IMR-90 (cell line): ENCODE results near the gene OTUD4. TPM values are rescaled to one million over a fixed set of nuclear protein-coding genes. Genes with fewer than 3 reads are reported as not detected.

Experiments used
- ATAC-seq: fragments of 200-7000 bp; cut with Tn5 transposase; 2 replicates; pipeline ENCODE4 v1.9.1; 2020; ENCODE audit warnings: low read depth, mild to moderate bottlenecking, moderate library complexity
- BruUV-seq: library from RNA; stranded (reverse); fragments of 400-500 nt; replicated peaks from 2 replicates; lab custom pipeline; 2021; lab: Mats Ljungman, UMichigan
- CTCF ChIA-PET: fragments of 300-600 bp; formaldehyde crosslinking; extraction: SDS; loops from one replicate; lab custom pipeline; 2021; ENCODE audit warnings: antibody characterized with exemption; lab: Yijun Ruan, JAX
- POLR2A ChIA-PET: fragments of 300-600 bp; sonication (Branson Sonifier 250); formaldehyde crosslinking; loops from one replicate; lab custom pipeline; 2022; ENCODE audit warnings: antibody characterized with exemption; ENCODE audit not compliant: unreplicated experiment; lab: Charles Lee
- DNase-seq: peaks from one replicate; pipeline ENCODE4 v3.0.0; 2013
- H2AFZ ChIP-seq: replicated peaks from 2 replicates; pipeline ENCODE3; 2013; ENCODE audit warnings: low read length, mild to moderate bottlenecking; ENCODE audit not compliant: poor library complexity
- H2AK5ac ChIP-seq: 2 replicates; pipeline ENCODE4 v1.6.1; 2013; ENCODE audit warnings: low read depth, low read length, inconsistent platforms
- H2AK9ac ChIP-seq: replicated peaks from 2 replicates; pipeline ENCODE3; 2013; ENCODE audit warnings: mild to moderate bottlenecking, low read depth, low read length, moderate library complexity; ENCODE audit not compliant: poor library complexity
- H2BK120ac ChIP-seq: 2 replicates; pipeline ENCODE4 v1.6.1; 2013; ENCODE audit warnings: low read depth, low read length, inconsistent platforms
- H2BK15ac ChIP-seq: 3 replicates; pipeline ENCODE4 v1.6.1; 2013; ENCODE audit warnings: low read depth, low read length, inconsistent platforms
- H2BK20ac ChIP-seq: 2 replicates; pipeline ENCODE4 v1.6.1; 2013; ENCODE audit warnings: low read depth, mild to moderate bottlenecking, inconsistent platforms, low read length, moderate library complexity
- H2BK5ac ChIP-seq: 2 replicates; pipeline ENCODE4 v1.6.1; 2013; ENCODE audit warnings: mild to moderate bottlenecking, low read depth, low read length, inconsistent platforms; ENCODE audit not compliant: poor library complexity, severe bottlenecking
- H3K14ac ChIP-seq: replicated peaks from 2 replicates; pipeline ENCODE4 v1.6.1; 2013; ENCODE audit warnings: low read depth, low read length, inconsistent platforms
- H3K18ac ChIP-seq: 2 replicates; pipeline ENCODE4 v1.6.1; 2013; ENCODE audit warnings: low read depth, low read length, control low read depth
- H3K23ac ChIP-seq: 2 replicates; pipeline ENCODE4 v1.6.1; 2013; ENCODE audit warnings: low read depth, low read length, inconsistent platforms
- H3K27ac ChIP-seq: 2 replicates; pipeline ENCODE4 v1.5.1; 2013; ENCODE audit warnings: mild to moderate bottlenecking, control low read depth, low read length; ENCODE audit not compliant: insufficient read depth
- H3K27me3 ChIP-seq: 2 replicates; pipeline ENCODE4 v1.6.1; 2013; ENCODE audit warnings: low read length; ENCODE audit not compliant: control insufficient read depth, insufficient read depth
- H3K36me3 ChIP-seq: 2 replicates; pipeline ENCODE4 v1.6.1; 2013; ENCODE audit warnings: low read length, mixed read lengths; ENCODE audit not compliant: control insufficient read depth, insufficient read depth
- H3K4ac ChIP-seq: 2 replicates; pipeline ENCODE4 v1.6.1; 2013; ENCODE audit warnings: low read depth, low read length, inconsistent platforms
- H3K4me1 ChIP-seq: 2 replicates; pipeline ENCODE4 v1.6.1; 2013; ENCODE audit warnings: low read length, mixed read lengths; ENCODE audit not compliant: control insufficient read depth, insufficient read depth
- H3K4me2 ChIP-seq: 2 replicates; pipeline ENCODE4 v1.6.1; 2013; ENCODE audit warnings: low read depth, mild to moderate bottlenecking, control low read depth, low read length, moderate library complexity
- H3K4me3 ChIP-seq: 2 replicates; pipeline ENCODE4 v1.5.1; 2013; ENCODE audit warnings: low read depth, mild to moderate bottlenecking, control low read depth, low read length, moderate library complexity; ENCODE audit not compliant: insufficient read depth
- H3K56ac ChIP-seq: 2 replicates; pipeline ENCODE4 v1.6.1; 2013; ENCODE audit warnings: low read length, inconsistent platforms; ENCODE audit not compliant: insufficient read depth; ENCODE audit errors: extremely low read depth
- H3K79me1 ChIP-seq, 2 experiments: 2 replicates each; pipeline ENCODE4 v1.6.1; 2013; ENCODE audit warnings: low read length in 2 of 2, inconsistent platforms in 1 of 2, low read depth in 1 of 2
- H3K9ac ChIP-seq: 2 replicates; pipeline ENCODE4 v1.6.1; 2013; ENCODE audit warnings: low read depth, low read length, control low read depth
- H3K9me1 ChIP-seq: 2 replicates; pipeline ENCODE4 v1.6.1; 2013; ENCODE audit warnings: low read length, inconsistent platforms; ENCODE audit not compliant: insufficient read depth
- H3K9me3 ChIP-seq: 2 replicates; pipeline ENCODE4 v1.6.1; 2013; ENCODE audit warnings: low read length; ENCODE audit not compliant: control insufficient read depth, insufficient read depth
- H4K20me1 ChIP-seq: 2 replicates; pipeline ENCODE4 v1.6.1; 2013; ENCODE audit warnings: low read length, inconsistent platforms; ENCODE audit not compliant: insufficient read depth
- H4K5ac ChIP-seq: 2 replicates; pipeline ENCODE4 v1.6.1; 2013; ENCODE audit warnings: mild to moderate bottlenecking, low read depth, low read length, control low read depth
- H4K8ac ChIP-seq, 2 experiments: 2 replicates each; pipeline ENCODE4 v1.6.1; 2013; ENCODE audit warnings: low read depth in 2 of 2, low read length in 2 of 2, control low read depth in 1 of 2, inconsistent platforms in 1 of 2
- H4K91ac ChIP-seq: 2 replicates; pipeline ENCODE4 v1.6.1; 2013; ENCODE audit warnings: low read depth, low read length, inconsistent platforms; ENCODE audit not compliant: insufficient read depth
- BHLHE40 ChIP-seq: fragments of 150-350 bp; IDR thresholded peaks from 2 replicates; pipeline ENCODE4 v1.6.1; 2016; ENCODE audit warnings: mild to moderate bottlenecking, low read depth, low read length
- CEBPB ChIP-seq: IDR thresholded peaks from 2 replicates; pipeline ENCODE4 v1.6.1; 2012; ENCODE audit warnings: low read depth, low read length, improper control_type of control experiment
- CHD1 ChIP-seq: IDR thresholded peaks from 2 replicates; pipeline ENCODE4 v1.6.1; 2012; ENCODE audit warnings: low read depth, low read length, improper control_type of control experiment
- FOS ChIP-seq: fragments of 150-350 bp; IDR thresholded peaks from 2 replicates; pipeline ENCODE4 v1.6.1; 2016; ENCODE audit warnings: low read depth, low read length
- MAFK ChIP-seq: IDR thresholded peaks from 2 replicates; pipeline ENCODE4 v1.6.1; 2012; ENCODE audit warnings: low read depth, low read length, improper control_type of control experiment
- MXI1 ChIP-seq: IDR thresholded peaks from 2 replicates; pipeline ENCODE4 v1.6.1; 2012; ENCODE audit warnings: low read depth, mild to moderate bottlenecking, low read length, moderate library complexity, borderline replicate concordance
- POLR2A ChIP-seq: IDR thresholded peaks from 2 replicates; pipeline ENCODE4 v1.6.1; 2012; ENCODE audit warnings: mild to moderate bottlenecking, low read depth, low read length
- RAD21 ChIP-seq: IDR thresholded peaks from 2 replicates; pipeline ENCODE4 v1.6.1; 2012; ENCODE audit warnings: low read length, improper control_type of control experiment
- RCOR1 ChIP-seq: IDR thresholded peaks from 2 replicates; pipeline ENCODE4 v1.6.1; 2012; ENCODE audit warnings: mild to moderate bottlenecking, low read length, improper control_type of control experiment; ENCODE audit not compliant: insufficient replicate concordance
- RFX5 ChIP-seq: IDR thresholded peaks from 2 replicates; pipeline ENCODE4 v1.8.0; 2012; ENCODE audit warnings: low read depth, mild to moderate bottlenecking, low read length, moderate library complexity
- SMC3 ChIP-seq: fragments of 150-350 bp; IDR thresholded peaks from 2 replicates; pipeline ENCODE4 v1.6.1; 2016; ENCODE audit warnings: low read depth, mild to moderate bottlenecking, antibody characterized with exemption, low read length, moderate library complexity
- WGBS, 2 experiments: methylation state at CpG; one replicate each; pipeline versions ENCODE4 v1.1.5 to v1.1.7; 2013; ENCODE audit warnings: missing lambda C conversion rate in 2 of 2; ENCODE audit not compliant: insufficient read length in 1 of 2; ENCODE audit errors: extremely low coverage in 2 of 2; 5-methylcytosine and 5-hydroxymethylcytosine counted together
- dilution Hi-C: fragments of 300-500 bp; cut with HindIII; formaldehyde crosslinking; loops from one replicate; pipeline ENCODE4 v1.14.3; 2018; ENCODE audit warnings: low sequenced_read_pairs; ENCODE audit not compliant: unreplicated experiment
- in situ Hi-C: fragments of 300-500 bp; cut with MboI; formaldehyde crosslinking; loops from 3 replicates; pipeline ENCODE4 v1.14.3; 2019; ENCODE audit warnings: low sequenced_read_pairs, inconsistent platforms, mixed read lengths
- intact Hi-C: fragments of 100-400 bp; cut with micrococcal nuclease; formaldehyde crosslinking; loops from 2 replicates; pipeline ENCODE4 v1.10.0; 2022
- polyA plus RNA-seq, 3 experiments: library from polyadenylated mRNA; depleted of rRNA; stranded (reverse); fragments of >200 nt; gene quantifications; 2 replicates each; pipeline ENCODE4 v1.2.3, GENCODE V29; 2012; ENCODE audit warnings: low replicate concordance in 1 of 3
- total RNA-seq: library from RNA; depleted of rRNA; stranded (reverse); fragments of >200 nt; gene quantifications from 2 replicates; pipeline ENCODE4 v1.2.3, GENCODE V29; 2012
- TF ChIP-seq, protein P1 (sequence below): conservative IDR thresholded peaks from 2 replicates; pipeline ENCODE4 v1.5.1; 2012; ENCODE audit warnings: mild to moderate bottlenecking, low read depth, low read length, improper control_type of control experiment

The OTUD4 gene
- total and polyA plus RNA-seq, 2 of the 4 experiments (the other 2 are of a cell fraction): 11.0 to 12.4 TPM

DNA sequence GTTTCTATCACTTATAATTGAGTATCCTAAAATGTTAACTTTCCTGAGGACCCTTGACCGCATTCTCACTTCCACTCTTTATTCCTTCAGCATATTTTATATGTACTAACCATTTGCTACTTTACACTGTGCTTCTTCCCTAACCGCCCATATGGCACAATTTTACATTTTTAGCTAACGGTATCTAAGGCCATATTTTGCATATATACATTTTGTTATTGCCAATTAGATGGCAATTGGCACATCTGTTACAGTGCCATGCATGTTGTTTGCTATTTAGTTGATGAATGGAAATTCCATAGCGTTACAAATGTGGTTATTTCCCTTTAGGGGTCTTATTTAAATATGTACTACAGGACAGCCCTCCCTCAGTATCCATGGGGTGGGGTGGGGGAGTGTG, 20.0 kb upstream of the OTUD4 start:
- Histone ChIP-seq H3K18ac (no peak overlapping the region), H3K9ac (no peak overlapping the region), H2BK15ac (no peak overlapping the region), H4K8ac (no peak overlapping the region), H2AFZ (no peak overlapping the region), H2BK120ac (no peak overlapping the region), H4K5ac (no peak overlapping the region), H3K4me1 (no peaks in the 10 kb centered on the region), H4K20me1 (no peaks in the 10 kb centered on the region), H4K91ac (no peak overlapping the region), H2AK9ac (no peak overlapping the region), H3K4me3 (no peak overlapping the region), H3K4me2 (no peak overlapping the region), H3K36me3 (no peaks in the 10 kb centered on the region), H3K9me1 (no peaks in the 10 kb centered on the region), H3K23ac (no peak overlapping the region), H2BK20ac (no peak overlapping the region), H3K9me3 (no peaks in the 10 kb centered on the region), H3K27me3 (peaks cover 2% of the 10 kb centered on the region; the same call in 1 of the 2 replicates), H3K27ac (no peak overlapping the region), H3K56ac (no peak overlapping the region), H3K4ac (no peak overlapping the region), H3K14ac (no peak overlapping the region), H2BK5ac (no peak overlapping the region), H2AK5ac (no peak overlapping the region), H3K79me1 (no peaks in the 10 kb centered on the region)
- intact Hi-C loops: loop anchor here (10.0 kb wide), 1 partner anchor 984 kb away; no protein-coding TSS in a partner anchor
- DNase-seq (no peak), ATAC-seq (no peak)
- ChIA-PET CTCF (no interaction called here), POLR2A (no interaction called here)
- BruUV-seq: no TSS peak
- TF ChIP-seq RFX5 (no peak), CEBPB (no peak), CHD1 (no peak), MAFK (no peak), BHLHE40 (no peak), FOS (no peak), POLR2A (no peak), RCOR1 (no peak), MXI1 (no peak), SMC3 (no peak), RAD21 (no peak)
- TF ChIP-seq, protein P1, sequence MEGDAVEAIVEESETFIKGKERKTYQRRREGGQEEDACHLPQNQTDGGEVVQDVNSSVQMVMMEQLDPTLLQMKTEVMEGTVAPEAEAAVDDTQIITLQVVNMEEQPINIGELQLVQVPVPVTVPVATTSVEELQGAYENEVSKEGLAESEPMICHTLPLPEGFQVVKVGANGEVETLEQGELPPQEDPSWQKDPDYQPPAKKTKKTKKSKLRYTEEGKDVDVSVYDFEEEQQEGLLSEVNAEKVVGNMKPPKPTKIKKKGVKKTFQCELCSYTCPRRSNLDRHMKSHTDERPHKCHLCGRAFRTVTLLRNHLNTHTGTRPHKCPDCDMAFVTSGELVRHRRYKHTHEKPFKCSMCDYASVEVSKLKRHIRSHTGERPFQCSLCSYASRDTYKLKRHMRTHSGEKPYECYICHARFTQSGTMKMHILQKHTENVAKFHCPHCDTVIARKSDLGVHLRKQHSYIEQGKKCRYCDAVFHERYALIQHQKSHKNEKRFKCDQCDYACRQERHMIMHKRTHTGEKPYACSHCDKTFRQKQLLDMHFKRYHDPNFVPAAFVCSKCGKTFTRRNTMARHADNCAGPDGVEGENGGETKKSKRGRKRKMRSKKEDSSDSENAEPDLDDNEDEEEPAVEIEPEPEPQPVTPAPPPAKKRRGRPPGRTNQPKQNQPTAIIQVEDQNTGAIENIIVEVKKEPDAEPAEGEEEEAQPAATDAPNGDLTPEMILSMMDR: no peak
- no CpG with 5 or more reads among the region's 4 CpGs for WGBS, 2 experiments
- in situ Hi-C loops: loop anchor here (25.0 kb wide), 1 partner anchor 412 kb away; the partner anchor contains the start of gene MMAA
- dilution Hi-C loops: no loop called here
